WTC11 (cell line): ENCODE results near the gene FCN2. TPM values are rescaled to one million over a fixed set of nuclear protein-coding genes. Genes with fewer than 3 reads are reported as not detected.

ENCODE experiments used
- ATAC-seq: fragments of 200-7000 bp; cut with Tn5 transposase; 2 replicates; pipeline ENCODE4 v1.10.0; 2021; ENCODE audit warnings: mild to moderate bottlenecking, moderate library complexity
- CTCF ChIA-PET: fragments of 300-600 bp; sonication (Branson Sonifier 250); formaldehyde crosslinking; loops from one replicate; lab custom pipeline; 2021; ENCODE audit warnings: antibody characterized with exemption; lab: Charles Lee
- POLR2A ChIA-PET: fragments of 350-600 bp; sonication (Branson Sonifier 250); formaldehyde crosslinking; loops from one replicate; lab custom pipeline; 2021; ENCODE audit warnings: antibody characterized with exemption; lab: Charles Lee
- DNase-seq: peaks from one replicate; pipeline ENCODE4 v3.0.0; 2021; ENCODE audit warnings: low spot score
- H3K27ac Mint-ChIP-seq: 2 replicates; pipeline ENCODE4 v1.8.0; 2021; ENCODE audit warnings: mixed read lengths
- H3K27me3 Mint-ChIP-seq: 2 replicates; pipeline ENCODE4 v1.8.0; 2021; ENCODE audit warnings: low read depth, mild to moderate bottlenecking, moderate library complexity, mixed read lengths
- H3K36me3 Mint-ChIP-seq: 2 replicates; pipeline ENCODE4 v1.8.0; 2021; ENCODE audit warnings: mixed read lengths
- H3K4me1 Mint-ChIP-seq: 2 replicates; pipeline ENCODE4 v1.8.0; 2022; ENCODE audit warnings: mixed read lengths
- H3K4me3 Mint-ChIP-seq: 2 replicates; pipeline ENCODE4 v1.8.0; 2021; ENCODE audit warnings: mild to moderate bottlenecking, moderate library complexity, mixed read lengths
- H3K9me3 Mint-ChIP-seq: 2 replicates; pipeline ENCODE4 v1.8.0; 2021; ENCODE audit warnings: mixed read lengths
- ATF1 ChIP-seq: sonication (generic); formaldehyde crosslinking; IDR thresholded peaks from 2 replicates; pipeline ENCODE4 v1.8.1; 2023; ENCODE audit warnings: mild to moderate bottlenecking, moderate library complexity, missing genetic modification reagents
- ATF6 ChIP-seq: sonication (generic); formaldehyde crosslinking; IDR thresholded peaks from 2 replicates; pipeline ENCODE4 v1.8.1; 2023; ENCODE audit warnings: mild to moderate bottlenecking, missing genetic modification reagents
- CREB1 ChIP-seq: sonication (generic); formaldehyde crosslinking; IDR thresholded peaks from 2 replicates; pipeline ENCODE4 v1.8.0; 2023; ENCODE audit warnings: mild to moderate bottlenecking, missing genetic modification reagents
- E2F5 ChIP-seq: sonication (generic); formaldehyde crosslinking; IDR thresholded peaks from 2 replicates; pipeline ENCODE4 v1.8.1; 2022; ENCODE audit warnings: mild to moderate bottlenecking, moderate library complexity, missing genetic modification reagents
- FOXK1 ChIP-seq: sonication (generic); formaldehyde crosslinking; IDR thresholded peaks from 2 replicates; pipeline ENCODE4 v1.8.0; 2022; ENCODE audit warnings: mild to moderate bottlenecking, moderate library complexity, missing genetic modification reagents
- FOXP1 ChIP-seq: sonication (generic); formaldehyde crosslinking; IDR thresholded peaks from 2 replicates; pipeline ENCODE4 v1.8.0; 2022; ENCODE audit warnings: missing genetic modification reagents, mild to moderate bottlenecking, moderate library complexity, borderline replicate concordance
- GRHL2 ChIP-seq: fragments of 250-450 bp; sonication (Bioruptor Pico); IDR thresholded peaks from 2 replicates; pipeline ENCODE4 v1.8.0; 2022; ENCODE audit warnings: mild to moderate bottlenecking, moderate library complexity; ENCODE audit not compliant: insufficient replicate concordance, severe bottlenecking
- JAZF1 ChIP-seq: fragments of 250-450 bp; sonication (Bioruptor Pico); IDR thresholded peaks from 2 replicates; pipeline ENCODE4 v1.9.0; 2021; ENCODE audit warnings: moderate library complexity, mild to moderate bottlenecking, inconsistent platforms
- NR2C2 ChIP-seq: sonication (generic); formaldehyde crosslinking; IDR thresholded peaks from 2 replicates; pipeline ENCODE4 v1.8.0; 2022; ENCODE audit warnings: mild to moderate bottlenecking, missing genetic modification reagents
- PRDM15 ChIP-seq: sonication (generic); formaldehyde crosslinking; IDR thresholded peaks from 2 replicates; pipeline ENCODE4 v1.8.0; 2022; ENCODE audit warnings: missing genetic modification reagents
- RELA ChIP-seq: sonication (generic); formaldehyde crosslinking; IDR thresholded peaks from 2 replicates; pipeline ENCODE4 v1.8.1; 2022; ENCODE audit warnings: missing genetic modification reagents, mild to moderate bottlenecking, borderline replicate concordance
- STAT6 ChIP-seq: sonication (generic); formaldehyde crosslinking; conservative IDR thresholded peaks from 2 replicates; pipeline ENCODE4 v1.8.1; 2023; ENCODE audit warnings: mild to moderate bottlenecking, low read depth, missing genetic modification reagents, moderate library complexity
- TCF7 ChIP-seq: sonication (generic); formaldehyde crosslinking; IDR thresholded peaks from 2 replicates; pipeline ENCODE4 v1.8.0; 2022; ENCODE audit warnings: mild to moderate bottlenecking, low read depth, missing genetic modification reagents, moderate library complexity
- TEAD1 ChIP-seq: sonication (generic); formaldehyde crosslinking; IDR thresholded peaks from 2 replicates; pipeline ENCODE4 v1.8.0; 2022; ENCODE audit warnings: mild to moderate bottlenecking, missing genetic modification reagents
- ZBTB21 ChIP-seq: sonication (generic); formaldehyde crosslinking; IDR thresholded peaks from 2 replicates; pipeline ENCODE4 v1.8.1; 2023; ENCODE audit warnings: mild to moderate bottlenecking, missing genetic modification reagents, borderline replicate concordance
- ZBTB43 ChIP-seq: sonication (generic); formaldehyde crosslinking; IDR thresholded peaks from 2 replicates; pipeline ENCODE4 v1.8.1; 2023; ENCODE audit warnings: mild to moderate bottlenecking, missing genetic modification reagents
- ZNF138 ChIP-seq: sonication (generic); formaldehyde crosslinking; conservative IDR thresholded peaks from 2 replicates; pipeline ENCODE4 v1.8.1; 2022; ENCODE audit warnings: mild to moderate bottlenecking, moderate library complexity, missing genetic modification reagents
- ZNF232 ChIP-seq: sonication (generic); formaldehyde crosslinking; IDR thresholded peaks from 2 replicates; pipeline ENCODE4 v1.8.0; 2022; ENCODE audit warnings: mild to moderate bottlenecking, missing genetic modification reagents
- ZNF396 ChIP-seq: fragments of 250-450 bp; sonication (Bioruptor Pico); IDR thresholded peaks from 2 replicates; pipeline ENCODE4 v1.8.0; 2021; ENCODE audit warnings: mild to moderate bottlenecking, moderate library complexity, borderline replicate concordance
- ZNF512 ChIP-seq: sonication (generic); formaldehyde crosslinking; IDR thresholded peaks from 2 replicates; pipeline ENCODE4 v1.8.1; 2022; ENCODE audit warnings: missing genetic modification reagents, borderline replicate concordance
- total RNA-seq: library from RNA; stranded (reverse); gene quantifications from 3 replicates; pipeline ENCODE4 v1.2.3, GENCODE V29; 2021

The FCN2 gene
- total RNA-seq, 1 experiment from 2014 or later: not detected

GRCh38 chr9:134871697-134872340 lies 8.8 kb upstream of the FCN2 start (continued):
- TF ChIP-seq ATF1 (no peak), TEAD1 (CRISPR knock-in tag) (no peak), GRHL2 (no peak)

GRCh38 chr9:134872482-134873231 lies 8.0 kb upstream of the FCN2 start:
- TF ChIP-seq ZNF512 (CRISPR knock-in tag): no peak
- no peak for TF ChIP-seq ZNF232
- TF ChIP-seq CREB1 (CRISPR knock-in tag): no peak
- no peak for TF ChIP-seq ATF6 (CRISPR knock-in tag)
- TF ChIP-seq ZBTB21 (CRISPR knock-in tag): no peak
- TF ChIP-seq FOXK1 (CRISPR knock-in tag): no peak
- TF ChIP-seq ZNF396 (CRISPR knock-in tag): no peak
- TF ChIP-seq ZBTB43 (CRISPR knock-in tag): no peak
- TF ChIP-seq TCF7 (CRISPR knock-in tag): no peak
- no peak for TF ChIP-seq RELA (CRISPR knock-in tag)
- no peak for TF ChIP-seq E2F5 (CRISPR knock-in tag)
- TF ChIP-seq NR2C2 (CRISPR knock-in tag): no peak
- Mint-ChIP-seq H3K9me3 (no peaks in the 10 kb centered on the region), H3K4me3 (no peak overlapping the region), H3K4me1 (no peaks in the 10 kb centered on the region), H3K36me3 (no peaks in the 10 kb centered on the region), H3K27me3 (no peaks in the 10 kb centered on the region), H3K27ac (no peak overlapping the region)
- CTCF ChIA-PET: no interaction called here
- ATAC-seq (no peak), DNase-seq (no peak)
- POLR2A ChIA-PET: no interaction called here

- DNase-seq (no peak), ATAC-seq (no peak)
- H3K4me1 Mint-ChIP-seq: no peaks in the 10 kb centered on the region
- no peak overlapping the region for H3K27ac Mint-ChIP-seq
- H3K9me3 Mint-ChIP-seq: no peaks in the 10 kb centered on the region
- ChIA-PET CTCF (no interaction called here), POLR2A (no interaction called here)
- H3K27me3 Mint-ChIP-seq: no peaks in the 10 kb centered on the region; the same call in 1 of the 2 replicates
- no peaks in the 10 kb centered on the region for H3K36me3 Mint-ChIP-seq
- TF ChIP-seq FOXP1 (CRISPR knock-in tag) (no peak), STAT6 (CRISPR knock-in tag) (no peak), ZNF138 (CRISPR knock-in tag) (no peak), JAZF1 (CRISPR knock-in tag) (no peak), PRDM15 (CRISPR knock-in tag) (no peak), GRHL2 (no peak)
- no peak overlapping the region for H3K4me3 Mint-ChIP-seq
Measured at GRCh38 chr9:134875371-134875770, 5.2 kb upstream of the FCN2 start.
